ENCODE results near the gene CAT. TPM values are rescaled to one million over a fixed set of nuclear protein-coding genes. Genes with fewer than 3 reads are reported as not detected.

Gene CAT
- total and polyA plus RNA-seq, 9 of the 15 experiments (the other 6 are each of a cell fraction or from before 2014, with no cell fraction given): 86.7 to 183 (median 114) TPM

- no peak for TF ChIP-seq RFX5 (IDR thresholded peaks at IDR 0.05; ENCODE audit: low read depth, low read length)
- TF ChIP-seq KLF13 (tag; IDR thresholded peaks at IDR 0.05; ENCODE audit: borderline replicate concordance, low read depth): no peak
- TF ChIP-seq ZNF398 (CRISPR knock-in tag; IDR thresholded peaks at IDR 0.05): no peak
- TF ChIP-seq ZNF449 (CRISPR knock-in tag; IDR thresholded peaks at IDR 0.05): no peak
These were observed 30.1 kb upstream of the CAT start (continued) for GRCh38 chr11:34408580-34409172.

- no peaks in the 10 kb centered on the region for H3K27me3 ChIP-seq (ENCODE audit: control insufficient read depth in 2 of 2, insufficient read depth in 2 of 2, low read length in 2 of 2)
- no peak overlapping the region for H2AFZ ChIP-seq (ENCODE audit: low read depth, low read length)
- POLR2A ChIA-PET: interaction anchor here (0.7 kb wide), 1 partner anchor 257 kb away, joined by 3 read pairs; no protein-coding TSS in a partner anchor
- no peak for TF ChIP-seq C11orf30 (IDR thresholded peaks at IDR 0.05; ENCODE audit: low read depth)
- no peak for TF ChIP-seq ZNF253 (CRISPR knock-in tag; conservative IDR thresholded peaks at IDR 0.05)
- TF ChIP-seq ZBTB5 (IDR thresholded peaks at IDR 0.05): no peak
- in situ Hi-C loops (cut with MboI): no loop called here
- no peak overlapping the region for H3K4me3 ChIP-seq
- no peak overlapping the region for H3K27ac ChIP-seq (ENCODE audit: extremely low read depth, low read depth, low read length)
- FAIRE-seq: no peak
- CTCF ChIA-PET (ENCODE audit: low intra/inter-chr PET ratio): no interaction called here
- ATAC-seq: no peak
- H3K9ac ChIP-seq (ENCODE audit: insufficient read depth in 1 of 2, low read depth in 2 of 2, low read length in 2 of 2): no peak overlapping the region
- no peaks in the 10 kb centered on the region for H3K79me2 ChIP-seq (ENCODE audit: control insufficient read depth, insufficient read depth, low read length)
- no peaks in the 10 kb centered on the region for H3K4me1 ChIP-seq (replicated peaks in 1 of 2; ENCODE audit: control insufficient read depth in 2 of 2, insufficient read depth in 2 of 2, low read length in 2 of 2)
- H3K9me3 ChIP-seq (replicated peaks; ENCODE audit: control insufficient read depth, insufficient read depth, low read depth, low read length): no peaks in the 10 kb centered on the region; the same call in 1 of the 2 replicates
- H3K9me1 ChIP-seq (ENCODE audit: control insufficient read depth, insufficient read depth, low read length): no peaks in the 10 kb centered on the region
- no peaks in the 10 kb centered on the region for H4K20me1 ChIP-seq (replicated peaks; ENCODE audit: control insufficient read depth, insufficient read depth, low read length)
- H3K4me2 ChIP-seq (ENCODE audit: insufficient read depth, low read length): no peak overlapping the region
- H3K36me3 ChIP-seq (ENCODE audit: control insufficient read depth, insufficient read depth, low read length): no peaks in the 10 kb centered on the region
- no TSS peak for BruUV-seq (replicated peaks)
- intact Hi-C loops (cut with micrococcal nuclease): no loop called here
- DNase-seq (ENCODE audit: extremely low read depth in 1 of 4, low spot score in 3 of 4): no peak
- 56% methylated on average over 3 of the region's 3 CpGs for WGBS (ENCODE audit: insufficient coverage, low coverage, missing lambda C conversion rate)
These were observed 27.6 kb upstream of the CAT start for GRCh38 chr11:34411111-34411510.
